KBM-7 (cell line): ENCODE measurements around the gene DNAJB6.

Experiments
- DNase-seq: peaks from one replicate; pipeline ENCODE4 v3.0.0-alpha.2; 2015
- in situ Hi-C: fragments of 300-500 bp; cut with MboI; formaldehyde crosslinking; loops from 2 replicates; pipeline ENCODE4 v1.14.3; 2020; ENCODE audit warnings: low sequenced_read_pairs, low pct_unique_long_range_greater_than_20kb, mixed read lengths

The DNAJB6 gene

GRCh38 chr7:157418204-157419034, 81.6 kb downstream of the DNAJB6 start:
- in situ Hi-C loops = no loop called here
- no peak for DNase-seq

GRCh38 chr7:157419035-157419293, 82.2 kb downstream of the DNAJB6 start:
- DNase-seq = no peak
- in situ Hi-C loops = no loop called here

- in situ Hi-C loops = no loop called here
These were observed 85.5 kb downstream of the DNAJB6 start for GRCh38 chr7:157422279-157422678.

GRCh38 chr7:157423348-157423747, 86.5 kb downstream of the DNAJB6 start:
- in situ Hi-C loops = no loop called here
- no peak for DNase-seq

More at GRCh38 chr7:157422279-157422678, 85.5 kb downstream of the DNAJB6 start:
- DNase-seq = no peak

GRCh38 chr7:157423886-157424565, 87.2 kb downstream of the DNAJB6 start:
- in situ Hi-C loops = no loop called here
- DNase-seq = no peak

- in situ Hi-C loops = no loop called here
- DNase-seq = no peak
These were observed 88.4 kb downstream of the DNAJB6 start for GRCh38 chr7:157425137-157425731.

GRCh38 chr7:157425761-157426160, 89.0 kb downstream of the DNAJB6 start:
- in situ Hi-C loops = no loop called here
- no peak for DNase-seq

GRCh38 chr7:157426463-157427301, 89.9 kb downstream of the DNAJB6 start:
- in situ Hi-C loops = no loop called here
- DNase-seq = no peak

GRCh38 chr7:157427811-157428553, 91.2 kb downstream of the DNAJB6 start:
- DNase-seq = no peak
- in situ Hi-C loops = no loop called here

- in situ Hi-C loops = no loop called here
- DNase-seq = no peak
These were observed 91.7 kb downstream of the DNAJB6 start for GRCh38 chr7:157428554-157428945.

- in situ Hi-C loops = no loop called here
- no peak for DNase-seq
These were observed 92.3 kb downstream of the DNAJB6 start for GRCh38 chr7:157429001-157429679.

GRCh38 chr7:157429680-157430224, 92.9 kb downstream of the DNAJB6 start:
- in situ Hi-C loops = no loop called here
- no peak for DNase-seq

- in situ Hi-C loops = no loop called here
- no peak for DNase-seq
These were observed 93.9 kb downstream of the DNAJB6 start for GRCh38 chr7:157430721-157431120.

- in situ Hi-C loops = no loop called here
- no peak for DNase-seq
These were observed 94.6 kb downstream of the DNAJB6 start for GRCh38 chr7:157431173-157431950.

- in situ Hi-C loops = no loop called here
- DNase-seq = no peak
These were observed 95.2 kb downstream of the DNAJB6 start for GRCh38 chr7:157431951-157432540.

GRCh38 chr7:157432541-157432956, 95.7 kb downstream of the DNAJB6 start:
- DNase-seq = peak; percentile 67
- in situ Hi-C loops = no loop called here

- DNase-seq = peak; percentile 70
- in situ Hi-C loops = no loop called here
These were observed 96.3 kb downstream of the DNAJB6 start for GRCh38 chr7:157432957-157433576.
